Heart left ventricle (tissue), 16 donors: ENCODE measurements around the gene MAP2K5. TPM values are rescaled to one million over a fixed set of nuclear protein-coding genes. Genes with fewer than 3 reads are reported as not detected.
A peak's percentile ranks its signal among the peaks of the same experiment; 100 is the strongest.

Experiments
- ATAC-seq, 4 donors: fragments of 200-7000 bp; cut with Tn5 transposase; one replicate each; pipeline ENCODE4 v1.9.1; 2020 to 2022; ENCODE audit warnings: moderate library complexity in 4 of 4, mild to moderate bottlenecking in 3 of 4, moderate number of reproducible peaks in 1 of 4
- DNase-seq, 5 donors: peaks; one replicate each; pipeline ENCODE4 v3.0.0-alpha.2; 2020
- H3K27ac ChIP-seq, 12 donors: fragments of 200-600 bp; sonication (generic) in 4 of 12; one replicate each; pipeline versions ENCODE4 v1.5.0 to v1.8.0; 2016 to 2022; ENCODE audit warnings: mild to moderate bottlenecking in 2 of 12
- H3K27me3 ChIP-seq, 9 donors: fragments of 200-600 bp; sonication (generic) in 2 of 9; one replicate each; pipeline versions ENCODE4 v1.5.1 to v1.8.0; 2016 to 2022; ENCODE audit warnings: mild to moderate bottlenecking in 3 of 9
- H3K36me3 ChIP-seq, 9 donors: fragments of 200-600 bp; sonication (generic) in 2 of 9; one replicate each; pipeline versions ENCODE4 v1.5.0 to v1.8.0; 2018 to 2022; ENCODE audit warnings: mild to moderate bottlenecking in 2 of 9
- H3K4me1 ChIP-seq, 12 donors: fragments of 200-600 bp; sonication (generic) in 4 of 12; one replicate each; pipeline versions ENCODE4 v1.5.0 to v1.8.0; 2016 to 2022; ENCODE audit warnings: mild to moderate bottlenecking in 3 of 12
- H3K4me3 ChIP-seq, 12 donors: fragments of 200-600 bp; sonication (generic) in 4 of 12; one replicate each; pipeline versions ENCODE4 v1.5.0 to v1.8.0; 2017 to 2022; ENCODE audit warnings: mild to moderate bottlenecking in 9 of 12, moderate library complexity in 4 of 12
- H3K9me3 ChIP-seq, 12 donors: fragments of 200-600 bp; sonication (generic) in 4 of 12; one replicate each; pipeline versions ENCODE4 v1.5.0 to v1.8.0; 2016 to 2022; ENCODE audit warnings: mild to moderate bottlenecking in 1 of 12
- CTCF ChIP-seq, 12 donors: fragments of 200-600 bp; sonication (generic) in 4 of 12; IDR thresholded peaks; one replicate each; pipeline versions ENCODE4 v1.5.0 to v1.8.0; 2018 to 2022; ENCODE audit warnings: antibody characterized with exemption in 12 of 12, mild to moderate bottlenecking in 5 of 12
- POLR2A ChIP-seq, 2 donors: fragments of 450-650 bp; IDR thresholded peaks; one replicate each; pipeline ENCODE4 v1.6.1; 2017; ENCODE audit warnings: antibody characterized with exemption in 2 of 2, mild to moderate bottlenecking in 2 of 2, moderate library complexity in 2 of 2
- WGBS, 4 donors: extraction: QIAGEN DNeasy Blood & Tissue Kit in 2 of 4; methylation state at CpG; one replicate each; pipeline versions ENCODE4 v1.1.5 to v1.1.7; 2013 to 2018; 5-methylcytosine and 5-hydroxymethylcytosine counted together
- intact Hi-C, 10 donors: fragments of 100-400 bp; cut with DNase I; formaldehyde crosslinking; loops; one replicate each; pipeline versions ENCODE4 v1.11.1 to v1.14.2; 2022
- polyA plus RNA-seq, 2 donors: library from polyadenylated mRNA; stranded (reverse); fragments of 200-250 nt; gene quantifications; one replicate each; pipeline ENCODE4 v1.2.3, GENCODE V29; 2013
- total RNA-seq, 9 donors: library from RNA; depleted of rRNA in 2 of 9; stranded (reverse); fragments of >200 nt in 2 of 9; fragmentation: NEBNext Ultra II Directional in 3 of 9; extraction: Animal tissue kit (Norgen Biotek cat#: 25700) in 3 of 9; gene quantifications; one replicate each; pipeline versions ENCODE4 v1.1.0 to v1.2.4, GENCODE V29; 2016 to 2023
- donor health status: ischemic (EF 13 %, LVEDD 7.1; RV severe dilation, severe dysfunction).
- donor health status: healthy with polysubstance abuse.
- donor health status: DM: no; HTN: yes; CAD: no.
- donor health status: DM: no; HTN: no; CAD: no.
- donor health status: ischemic (EF 25% LVEDD 6.9; RV normal size, moderate dysfunction).
- donor health status: ischemic (EF 25% LVEDD 5.7; RV mildly dilated, moderate dysfunction).
- donor health status: healthy.
- donor health status: DM: yes; HTN: yes; CAD: no.
- donor health status: ischemic (EF 35%, LVEDD 5.7; RV mildly dilated, moderate dysfunction).
- donor health status: nonischemic (EF 11% LVEDD 7.7; RV severe dilation, severe dysfunction).
- donor health status: DM: yes; HTN: yes; CAD: no.
- donor health status: PGD.
- donor health status: ischemic (EF 29% LVEDD 5.4; RV normal size, mild dysfunction).
- donor health status: nonischemic (EF 23%, LVEDD 6.1; RV moderate dilation, normal function).

The MAP2K5 gene
- total and polyA plus RNA-seq, 11 donors = 8.1 to 32.0 (median 19.1) TPM

GRCh38 chr15:67828278-67828968 lies 285.9 kb downstream of the MAP2K5 start:
- Histone ChIP-seq H3K36me3 (no peaks in the 10 kb centered on the region), H3K27ac (no peak overlapping the region), H3K27me3 (peaks cover 92 to 100% (median 100%) of the 10 kb centered on the region in 9 donors), H3K4me3 (peak overlapping the region in 9 of 12 donors; percentile 2 to 32 (median 23)), H3K9me3 (no peaks in the 10 kb centered on the region), H3K4me1 (peaks cover 0 to 70% (median 46%) of the 10 kb centered on the region in 12 donors)
- DNase-seq (no peak), ATAC-seq (no peak)
- intact Hi-C loops = no loop called here
- WGBS, 4 donors = 4 to 5% (median 4%) methylated on average over 28 to 40 of the region's 40 CpGs
- no peak for TF ChIP-seq POLR2A (IDR thresholded peaks at IDR 0.05)
- TF ChIP-seq CTCF (IDR thresholded peaks at IDR 0.05) = no peak

GRCh38 chr15:67828969-67829646 lies 286.6 kb downstream of the MAP2K5 start:
- H3K4me1 ChIP-seq = peaks cover 2 to 74% (median 49%) of the 10 kb centered on the region in 12 donors
- WGBS, 4 donors = 4 to 5% (median 4%) methylated on average over 46 to 54 of the region's 54 CpGs

GRCh38 chr15:67829647-67830504 lies 287.4 kb downstream of the MAP2K5 start:
- Histone ChIP-seq H3K4me1 (peaks cover 2 to 81% (median 55%) of the 10 kb centered on the region in 12 donors), H3K9me3 (no peaks in the 10 kb centered on the region), H3K27me3 (peaks cover 86 to 100% (median 100%) of the 10 kb centered on the region in 9 donors), H3K36me3 (no peaks in the 10 kb centered on the region), H3K4me3 (no peak overlapping the region), H3K27ac (no peak overlapping the region)
- intact Hi-C loops = loop anchor here in 9 of 10 donors (10.0 kb wide), 4 partner anchors 285 to 885 kb away; partner anchors contain the start of genes MAP2K5 (in 2 of the 9) and C15orf61 (in 1 of the 9)
- ATAC-seq (no peak), DNase-seq (no peak)
- 7 to 23% (median 12%) methylated on average over 37 to 68 of the region's 68 CpGs for WGBS, 4 donors
- TF ChIP-seq POLR2A (IDR thresholded peaks at IDR 0.05) (no peak), CTCF (IDR thresholded peaks at IDR 0.05) (no peak)

More at GRCh38 chr15:67828969-67829646, 286.6 kb downstream of the MAP2K5 start:
- DNase-seq (no peak), ATAC-seq (no peak)
- intact Hi-C loops = no loop called here
- no peak for TF ChIP-seq POLR2A (IDR thresholded peaks at IDR 0.05)
- TF ChIP-seq CTCF (IDR thresholded peaks at IDR 0.05) = no peak
- Histone ChIP-seq H3K27ac (no peak overlapping the region), H3K4me3 (peak overlapping the region in 5 of 12 donors; percentile 2 to 29 (median 18)), H3K36me3 (no peaks in the 10 kb centered on the region), H3K27me3 (peaks cover 89 to 100% (median 100%) of the 10 kb centered on the region in 9 donors), H3K9me3 (no peaks in the 10 kb centered on the region)
